ENCODE data around the gene ATG9A.

The ATG9A gene

GRCh38 chr2:219176818-219177551, 52.5 kb downstream of the ATG9A start, which contains the start of gene CNPPD1:
TSS of gene CNPPD1 (minus strand) at chr2:219176925. CDS start at chr2:219176828, 97 bp downstream.
- peak; percentile 97 for FAIRE-seq
- TF ChIP-seq POLR2A (IDR thresholded peaks at IDR 0.05; ENCODE audit: low read depth, low read length) = peak; percentile 83
- peak; percentile 71; the same call in 1 of the 2 replicates for TF ChIP-seq TAF1 (IDR thresholded peaks at IDR 0.05; ENCODE audit: borderline replicate concordance, low read depth, low read length)
- TF ChIP-seq POLR2AphosphoS5 (IDR thresholded peaks at IDR 0.05; ENCODE audit: low read depth, low read length) = peak; percentile 78
- peak; percentile 87 for DNase-seq (ENCODE audit: insufficient read length)

DNA sequence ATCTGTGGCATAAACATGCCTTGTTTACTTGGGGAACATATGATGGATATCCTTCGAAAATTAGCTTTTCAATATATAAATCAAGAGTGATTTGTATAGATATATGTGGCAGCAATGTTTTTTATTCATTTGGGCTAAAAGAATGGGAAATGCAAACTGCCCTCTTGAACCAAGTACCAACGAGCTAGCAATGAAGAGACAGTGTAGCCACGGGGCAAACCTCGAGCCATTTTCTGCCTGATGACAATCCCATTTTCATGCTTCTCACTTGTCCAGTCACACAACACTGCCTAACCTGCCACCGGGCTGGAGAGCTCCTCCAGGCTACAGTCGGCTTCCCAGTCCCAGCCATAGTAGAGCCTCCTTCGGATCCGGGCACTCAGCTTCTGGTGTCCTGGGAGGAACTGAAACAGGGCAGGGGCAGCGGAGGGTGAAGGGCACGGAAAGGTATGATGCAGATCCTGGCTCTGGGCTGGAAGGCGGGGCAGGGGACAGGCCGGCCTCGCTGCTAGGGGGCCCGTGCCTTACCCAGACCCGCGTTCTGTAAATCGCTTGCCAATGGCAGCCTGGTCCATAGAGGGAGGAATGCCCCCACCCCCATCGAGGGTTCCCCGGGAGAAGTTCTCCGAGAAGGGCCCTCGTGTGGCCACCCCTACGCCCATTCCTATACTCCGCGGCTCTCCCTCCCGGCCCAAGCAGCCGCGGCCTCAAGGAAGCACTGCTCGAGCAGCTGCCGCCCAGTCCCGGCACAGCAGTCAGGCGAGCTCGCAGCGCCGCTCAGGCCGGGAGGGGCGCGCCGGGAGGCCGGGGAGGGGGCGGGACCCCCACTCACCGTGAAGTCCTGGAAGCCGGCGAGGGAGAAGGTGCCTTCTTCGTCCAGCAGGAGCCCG, 53.3 kb downstream of the ATG9A start:
- TF ChIP-seq POLR2AphosphoS5 (IDR thresholded peaks at IDR 0.05; ENCODE audit: low read depth, low read length) = no peak
- TF ChIP-seq POLR2A (IDR thresholded peaks at IDR 0.05; ENCODE audit: low read depth, low read length) = no peak
- no peak for TF ChIP-seq TAF1 (IDR thresholded peaks at IDR 0.05; ENCODE audit: borderline replicate concordance, low read depth, low read length)
- DNase-seq (ENCODE audit: insufficient read length) (no peak), FAIRE-seq (peak; percentile 84)

GRCh38 chr2:219175486-219175885, 54.0 kb downstream of the ATG9A start:
- no peak for TF ChIP-seq TAF1 (IDR thresholded peaks at IDR 0.05; ENCODE audit: borderline replicate concordance, low read depth, low read length)
- no peak for TF ChIP-seq POLR2AphosphoS5 (IDR thresholded peaks at IDR 0.05; ENCODE audit: low read depth, low read length)
- no peak for TF ChIP-seq POLR2A (IDR thresholded peaks at IDR 0.05; ENCODE audit: low read depth, low read length)
- no peak for DNase-seq (ENCODE audit: insufficient read length)
- peak; percentile 27 for FAIRE-seq

DNA sequence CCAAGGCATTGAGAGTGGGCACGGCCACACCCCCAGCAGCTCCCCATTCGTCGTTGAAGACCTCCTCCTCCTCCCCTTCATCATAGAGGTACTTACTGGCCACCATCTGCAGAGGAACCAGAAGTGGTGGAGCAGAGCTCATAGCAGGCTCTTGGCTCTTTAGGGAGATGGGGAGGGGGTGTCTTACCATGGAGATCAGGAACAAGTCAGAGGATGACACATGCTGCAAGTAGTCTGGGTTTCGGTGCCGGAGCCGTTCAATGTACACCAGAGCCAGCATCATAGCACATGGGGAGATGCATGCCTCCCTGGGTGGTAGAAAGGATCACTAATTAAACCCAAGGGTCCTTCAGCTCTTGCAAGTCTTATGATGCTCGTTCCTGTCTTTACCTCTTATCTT, 54.6 kb downstream of the ATG9A start:
- DNase-seq (ENCODE audit: insufficient read length) = no peak
- FAIRE-seq = no peak
- TF ChIP-seq POLR2AphosphoS5 (IDR thresholded peaks at IDR 0.05; ENCODE audit: low read depth, low read length) (no peak), TAF1 (IDR thresholded peaks at IDR 0.05; ENCODE audit: borderline replicate concordance, low read depth, low read length) (no peak), POLR2A (IDR thresholded peaks at IDR 0.05; ENCODE audit: low read depth, low read length) (no peak)

DNA sequence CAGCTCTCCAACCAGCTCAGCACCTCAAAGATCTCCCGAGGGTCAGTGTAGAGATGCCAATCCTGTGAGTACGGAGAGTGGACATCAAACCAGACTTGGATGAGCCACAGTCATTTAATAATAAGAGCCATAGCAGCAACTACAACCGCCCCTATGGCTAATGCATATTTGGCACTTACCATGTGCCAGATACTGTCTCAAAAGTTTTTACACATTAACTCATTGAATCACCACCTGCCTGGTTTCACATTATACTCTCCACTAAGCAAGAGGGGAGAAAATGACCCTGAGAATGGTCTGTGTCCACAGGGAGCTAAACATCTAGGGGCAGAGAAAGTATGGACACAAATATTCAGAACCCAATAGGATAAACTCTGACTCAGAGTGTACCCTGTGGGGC, 55.3 kb downstream of the ATG9A start:
- no peak for FAIRE-seq
- no peak for DNase-seq (ENCODE audit: insufficient read length)
- TF ChIP-seq TAF1 (IDR thresholded peaks at IDR 0.05; ENCODE audit: borderline replicate concordance, low read depth, low read length) (no peak), POLR2AphosphoS5 (IDR thresholded peaks at IDR 0.05; ENCODE audit: low read depth, low read length) (no peak), POLR2A (IDR thresholded peaks at IDR 0.05; ENCODE audit: low read depth, low read length) (no peak)

DNA sequence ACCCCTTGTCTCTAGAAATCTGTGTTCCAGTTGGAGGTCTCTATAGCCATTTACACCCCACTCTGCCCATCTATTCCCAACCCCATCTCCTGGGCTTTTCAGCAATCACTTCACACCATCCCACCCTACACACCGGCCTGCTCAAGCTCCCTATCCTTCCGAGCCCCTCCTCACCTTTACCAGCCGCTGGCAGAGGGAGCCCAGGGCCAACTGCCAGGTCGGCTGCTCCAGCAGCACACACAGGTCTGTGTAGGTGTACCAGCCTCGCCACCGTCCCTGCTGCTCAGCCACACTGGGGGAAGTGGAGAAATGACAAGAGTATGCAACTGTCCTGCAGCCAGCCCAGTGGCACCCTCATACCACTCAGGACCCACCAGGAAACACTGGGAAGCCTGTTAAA, 56.3 kb downstream of the ATG9A start:
- DNase-seq (ENCODE audit: insufficient read length) = no peak
- no peak for FAIRE-seq
- TF ChIP-seq TAF1 (IDR thresholded peaks at IDR 0.05; ENCODE audit: borderline replicate concordance, low read depth, low read length) (no peak), POLR2AphosphoS5 (IDR thresholded peaks at IDR 0.05; ENCODE audit: low read depth, low read length) (no peak), POLR2A (IDR thresholded peaks at IDR 0.05; ENCODE audit: low read depth, low read length) (no peak)

GRCh38 chr2:219172231-219173154, 56.9 kb downstream of the ATG9A start:
- no peak for FAIRE-seq
- DNase-seq (ENCODE audit: insufficient read length) = no peak
- TF ChIP-seq POLR2AphosphoS5 (IDR thresholded peaks at IDR 0.05; ENCODE audit: low read depth, low read length) (no peak), POLR2A (IDR thresholded peaks at IDR 0.05; ENCODE audit: low read depth, low read length) (no peak), TAF1 (IDR thresholded peaks at IDR 0.05; ENCODE audit: borderline replicate concordance, low read depth, low read length) (no peak)

DNA sequence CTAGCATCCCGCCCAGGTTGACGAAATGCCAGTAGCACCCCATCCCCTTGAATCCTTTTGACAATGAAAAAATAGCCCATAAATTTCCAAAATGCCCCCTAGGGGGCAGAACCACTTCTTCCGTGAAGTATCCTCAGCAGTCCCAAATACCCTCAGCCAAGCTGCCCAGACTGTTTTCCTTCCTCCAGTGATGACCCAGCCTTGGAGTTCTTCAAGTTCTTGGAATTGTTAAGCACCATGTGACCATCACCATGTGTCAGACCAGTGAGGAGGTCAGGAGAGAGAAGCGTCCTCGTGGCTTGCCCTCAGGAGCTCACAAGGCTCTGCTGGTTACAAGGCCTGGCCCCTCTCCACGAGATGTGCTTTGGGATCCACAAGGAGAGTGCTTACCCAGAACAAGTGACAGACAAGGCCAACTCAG, 58.2 kb downstream of the ATG9A start:
- DNase-seq (ENCODE audit: insufficient read length) = no peak
- FAIRE-seq = peak; percentile 88
- TF ChIP-seq POLR2A (IDR thresholded peaks at IDR 0.05; ENCODE audit: low read depth, low read length) = no peak
- TF ChIP-seq TAF1 (IDR thresholded peaks at IDR 0.05; ENCODE audit: borderline replicate concordance, low read depth, low read length) = no peak
- TF ChIP-seq POLR2AphosphoS5 (IDR thresholded peaks at IDR 0.05; ENCODE audit: low read depth, low read length) = no peak; the same call in 1 of the 2 replicates

GRCh38 chr2:219169930-219170654, 59.3 kb downstream of the ATG9A start, which contains the start of gene SLC23A3:
TSS of gene SLC23A3 (minus strand) at chr2:219170029. CDS start at chr2:219169984, 45 bp downstream.
- TF ChIP-seq TAF1 (IDR thresholded peaks at IDR 0.05; ENCODE audit: borderline replicate concordance, low read depth, low read length) (no peak), POLR2A (IDR thresholded peaks at IDR 0.05; ENCODE audit: low read depth, low read length) (no peak), POLR2AphosphoS5 (IDR thresholded peaks at IDR 0.05; ENCODE audit: low read depth, low read length) (no peak)
- DNase-seq (ENCODE audit: insufficient read length) = no peak
- FAIRE-seq = peak; percentile 38

Data from GM12892 (cell line).